K562 treated with DMSO at 1 percent for 24 hours (cell line): ENCODE results near the gene TP53BP2. TPM values are rescaled to one million over a fixed set of nuclear protein-coding genes. Genes with fewer than 3 reads are reported as not detected.

Experiments
- total RNA-seq: library from RNA; unstranded; fragments of 300-600 nt; gene quantifications from 2 replicates; pipeline ENCODE4 v1.2.3, GENCODE V29; 2022; ENCODE audit warnings: low read depth; ENCODE audit not compliant: insufficient read depth

TP53BP2 gene
- total RNA-seq = 24.8 and 29.8 TPM in 2 replicates

GRCh38 chr1:223845810-223846682 lies at the start of gene TP53BP2:
Gene TP53BP2, minus strand, starts transcription at chr1:223845947. Its CDS starts 267 bp downstream, at chr1:223845680.

Other genes starting within 250 kb of the TP53BP2 start
- gene CAPN8, start 180.2 kb downstream of the TP53BP2 start, total RNA-seq = not detected in 2 replicates
- 74.8 and 83.9 TPM in 2 replicates for gene CAPN2, start 133.4 kb downstream of the TP53BP2 start, total RNA-seq